ENCODE results near the gene RBMS2.
A peak's percentile ranks its signal among the peaks of the same experiment; 100 is the strongest.
"Not testable (repeated sequence)": the region's sequence is repeated elsewhere in the genome, so short reads cannot be mapped to it uniquely, and the experiment has no call there.

RBMS2 gene

DNA sequence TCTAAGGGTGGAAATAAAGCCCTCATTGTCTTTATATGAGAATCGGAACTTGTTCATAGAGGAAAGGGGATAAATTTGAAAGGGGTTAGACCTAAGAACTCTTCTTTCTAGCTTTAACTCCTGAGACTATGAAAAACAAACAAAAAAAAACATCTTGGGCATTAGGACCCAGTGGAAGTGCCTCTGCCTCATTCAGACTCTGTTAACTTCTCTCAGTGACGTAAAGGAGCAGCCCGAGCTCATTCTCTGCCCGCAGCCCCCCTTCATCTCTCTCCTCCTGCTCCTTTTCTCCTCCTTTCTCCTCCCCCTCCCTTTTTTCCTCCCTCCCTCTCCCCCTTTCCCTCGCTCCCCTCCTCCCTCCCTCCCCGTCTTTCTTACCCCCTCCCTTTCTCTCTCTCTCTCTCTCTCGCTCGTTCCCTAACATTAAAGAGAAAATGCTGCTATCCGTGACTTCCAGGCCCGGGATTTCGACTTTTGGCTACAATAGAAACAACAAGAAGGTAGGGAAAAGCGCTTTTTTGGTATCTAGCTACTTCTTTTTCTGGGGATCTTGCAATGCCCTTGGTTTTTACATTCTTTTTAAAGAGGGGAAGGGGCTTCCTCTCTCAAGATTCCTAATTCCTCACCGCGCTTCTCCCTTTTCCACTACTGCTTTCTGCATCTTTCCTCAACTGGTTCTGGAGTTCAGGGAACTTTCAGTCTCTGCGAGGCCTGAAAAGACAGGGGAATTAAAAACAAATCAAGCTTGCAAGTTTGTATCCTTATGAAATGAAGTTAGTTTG is at the start of gene RBMS2:
TSS of gene RBMS2 (plus strand) at position 231 of the 782 bp plus-strand sequence. CDS start at position 435, 204 bp downstream.
- DNase-seq = peak; percentile 36

DNA sequence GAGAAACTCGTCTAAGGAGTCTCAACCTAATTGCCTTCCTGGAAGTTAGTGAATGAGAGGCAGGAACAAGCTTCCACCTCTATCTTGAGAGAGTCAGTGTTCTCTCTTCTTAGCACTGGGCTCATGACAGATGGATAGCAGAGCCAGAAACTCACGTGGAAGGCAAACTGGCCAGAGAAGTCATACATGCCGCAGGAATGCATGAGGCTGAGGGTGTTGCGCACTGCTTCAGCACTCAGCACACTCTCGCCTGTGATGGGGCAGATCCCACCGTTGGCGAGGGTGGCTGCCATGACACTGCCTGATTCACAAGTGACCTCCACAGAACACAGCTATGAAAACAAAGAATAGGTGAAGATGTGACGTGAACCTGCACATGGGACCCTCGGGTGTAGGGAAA is 47.2 kb upstream of the RBMS2 start:
- DNase-seq = no peak

DNA sequence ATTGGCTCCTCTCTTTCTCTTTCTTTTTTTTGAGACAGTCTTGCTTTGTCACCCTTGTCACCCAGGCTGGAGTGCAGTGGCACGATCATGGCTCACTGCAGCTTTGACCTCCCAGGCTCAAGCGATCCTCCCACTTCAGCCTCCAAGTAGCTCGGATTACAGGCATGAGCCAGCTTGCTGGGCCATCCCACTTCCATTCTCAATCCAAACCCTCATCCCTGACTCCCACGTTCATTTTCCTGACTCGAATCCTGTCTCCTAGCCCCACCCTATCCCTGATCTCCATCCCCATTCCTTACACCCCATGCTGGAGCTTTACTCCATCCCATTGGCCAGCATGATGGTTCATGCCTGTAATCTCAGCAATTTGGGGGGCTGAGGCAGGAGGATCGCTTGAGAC is 45.5 kb upstream of the RBMS2 start:
- DNase-seq = no peak

DNA sequence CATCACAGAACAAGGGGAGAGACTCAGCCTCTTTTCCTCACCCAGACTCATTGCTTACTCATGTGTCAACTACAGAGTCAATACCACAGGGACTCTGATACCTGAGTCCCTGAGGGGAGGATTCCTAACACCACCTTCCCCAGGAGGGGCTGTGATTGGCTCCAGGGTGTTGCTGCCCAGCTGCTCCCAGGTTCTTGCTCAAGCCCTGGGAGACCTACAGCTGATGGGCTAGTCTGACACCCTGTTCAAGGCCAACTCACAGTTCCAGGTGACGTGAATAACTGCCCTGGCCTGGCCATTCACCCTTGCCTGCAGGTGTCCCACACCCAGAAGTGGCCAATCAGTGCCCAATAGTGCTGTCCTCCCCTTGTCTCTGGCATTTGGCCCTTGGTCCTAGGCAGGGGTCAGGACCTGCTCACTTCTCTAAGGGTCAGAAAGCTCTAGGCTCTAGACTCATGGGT is 44.6 kb upstream of the RBMS2 start:
- no peak for DNase-seq

GRCh38 chr12:56477521-56478225 is 43.9 kb upstream of the RBMS2 start:
- DNase-seq = no peak

DNA sequence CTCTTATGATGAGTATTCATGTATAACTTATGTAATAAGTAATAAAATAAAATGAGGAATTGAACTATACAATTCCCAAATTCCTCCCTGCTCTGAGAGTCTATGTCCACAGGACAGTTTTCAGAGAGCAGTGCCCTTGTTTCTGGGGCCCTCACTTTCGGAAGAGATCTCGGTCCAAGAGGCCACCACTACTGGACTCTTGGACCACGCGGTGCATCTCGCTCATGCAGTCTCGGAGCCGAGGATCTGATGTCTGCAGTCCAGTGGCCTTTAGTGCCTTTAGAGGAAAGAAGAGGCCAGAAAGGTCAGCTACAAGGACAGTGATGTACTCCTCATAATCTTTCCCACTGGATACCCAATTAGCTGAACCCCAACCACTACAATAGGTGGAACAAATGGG is 42.0 kb upstream of the RBMS2 start:
- no peak for DNase-seq

DNA sequence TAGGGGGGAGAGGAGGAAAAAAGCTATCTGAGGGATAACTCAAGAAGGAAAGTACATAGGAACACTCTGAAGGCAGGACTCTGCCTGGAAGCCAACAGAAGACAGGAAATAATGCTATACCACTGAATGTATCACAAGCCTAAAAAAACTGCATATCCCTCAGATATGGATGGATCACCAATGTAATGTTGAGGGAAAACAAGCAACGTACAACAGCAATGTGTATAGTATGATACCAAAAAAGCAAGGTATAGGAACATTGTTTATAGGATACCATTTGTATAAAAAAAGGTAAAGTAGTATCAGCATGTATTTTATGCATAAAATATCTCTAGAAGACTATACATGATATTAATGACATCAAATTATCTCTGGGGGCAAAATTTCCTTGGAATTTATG is 37.1 kb upstream of the RBMS2 start:
- no peak for DNase-seq

GRCh38 chr12:56486694-56487093 is 34.9 kb upstream of the RBMS2 start:
- DNase-seq = no peak

GRCh38 chr12:56487448-56488040 is 34.1 kb upstream of the RBMS2 start:
- DNase-seq = no peak

- peak; percentile 58 for DNase-seq
Observed at GRCh38 chr12:56488041-56488955, 33.3 kb upstream of the RBMS2 start, which contains the start of gene GLS2. GLS2 (minus strand) TSS chr12:56488161; CDS start chr12:56488118, 43 bp downstream.

DNA sequence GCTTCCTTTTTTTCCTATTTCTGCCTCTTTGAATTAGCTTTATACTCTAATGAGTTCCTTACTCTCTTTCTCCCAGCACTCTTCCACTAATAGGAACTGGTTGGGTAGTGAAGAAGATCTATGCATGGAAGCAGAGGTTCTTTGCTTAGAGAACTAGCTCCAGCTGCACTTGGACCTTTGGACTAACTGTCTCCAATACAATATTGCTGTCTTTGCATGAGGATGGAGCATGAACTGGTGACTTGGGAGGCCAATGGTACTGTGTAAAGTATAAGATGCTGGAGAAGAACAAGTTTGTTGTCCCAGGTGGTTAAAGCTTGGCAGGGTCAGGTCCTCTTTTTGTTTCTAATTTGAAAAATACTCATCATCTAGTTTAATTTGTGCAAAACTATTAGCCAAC is 31.3 kb upstream of the RBMS2 start:
- no peak for DNase-seq

GRCh38 chr12:56493409-56494105 is 28.1 kb upstream of the RBMS2 start:
- not testable (repeated sequence) for DNase-seq

- DNase-seq = not testable (repeated sequence)
Observed at GRCh38 chr12:56494106-56494415, 27.6 kb upstream of the RBMS2 start.

GRCh38 chr12:56494481-56494880 is 27.1 kb upstream of the RBMS2 start:
- DNase-seq = not testable (repeated sequence)

DNA sequence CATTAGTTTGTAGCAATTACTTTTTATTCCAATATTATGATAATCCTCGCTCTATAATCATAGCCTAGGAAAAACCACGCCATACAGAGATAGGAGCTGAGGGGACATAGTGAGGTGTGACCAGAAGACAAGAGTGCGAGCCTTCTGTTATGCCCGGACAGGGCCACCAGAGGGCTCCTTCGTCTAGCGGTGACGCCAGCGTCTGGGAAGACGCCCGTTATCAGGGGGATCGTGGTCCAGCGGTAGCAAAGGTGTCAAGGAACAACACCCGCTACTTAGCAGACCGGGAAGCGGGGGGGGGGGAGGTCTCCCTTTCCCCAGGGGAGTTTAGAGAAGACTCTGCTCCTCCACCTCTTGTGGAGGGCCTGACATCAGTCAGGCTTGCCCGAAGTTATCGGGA is 24.9 kb upstream of the RBMS2 start:
- DNase-seq = peak; percentile 52

DNA sequence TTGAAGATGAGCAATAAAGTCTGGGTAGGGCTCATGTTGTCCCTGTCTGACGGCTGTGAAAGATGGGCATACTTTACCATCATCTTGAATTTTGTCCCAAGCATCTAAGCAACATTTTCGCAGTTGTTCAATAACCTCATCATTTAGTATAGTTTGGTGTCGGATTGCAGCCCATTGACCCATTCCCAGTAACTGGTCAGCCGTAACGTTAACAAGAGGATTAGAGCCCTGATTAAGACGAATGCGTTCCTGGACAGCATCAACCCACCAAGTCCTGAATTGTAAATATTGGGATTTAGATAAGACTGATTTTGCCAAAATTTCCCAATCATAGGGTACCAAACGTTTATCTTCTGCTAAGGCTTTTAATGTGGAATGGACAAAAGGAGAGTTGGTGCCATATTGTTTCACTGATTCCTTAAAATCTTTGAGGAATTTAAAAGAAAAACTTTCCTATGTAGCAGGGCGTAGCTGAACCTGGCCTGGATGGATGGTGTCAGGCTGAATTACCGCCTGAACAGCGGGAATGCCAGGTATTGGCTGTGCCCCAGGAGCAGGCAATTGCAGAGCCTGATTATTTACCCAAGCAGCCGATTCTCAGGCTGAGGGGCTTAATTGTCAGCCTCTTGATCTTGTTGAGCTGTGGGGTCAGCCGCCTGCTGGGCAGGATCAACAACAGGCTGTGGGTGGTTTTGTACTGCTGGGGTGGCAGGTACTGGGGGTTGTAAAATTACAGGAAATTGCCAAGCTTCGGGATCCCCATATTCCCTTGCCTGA is 23.3 kb upstream of the RBMS2 start:
- not testable (repeated sequence) for DNase-seq

- not testable (repeated sequence) for DNase-seq
Observed at GRCh38 chr12:56499452-56499851, 22.2 kb upstream of the RBMS2 start.

GRCh38 chr12:56499879-56500278 is 21.7 kb upstream of the RBMS2 start:
- DNase-seq = not testable (repeated sequence)

DNA sequence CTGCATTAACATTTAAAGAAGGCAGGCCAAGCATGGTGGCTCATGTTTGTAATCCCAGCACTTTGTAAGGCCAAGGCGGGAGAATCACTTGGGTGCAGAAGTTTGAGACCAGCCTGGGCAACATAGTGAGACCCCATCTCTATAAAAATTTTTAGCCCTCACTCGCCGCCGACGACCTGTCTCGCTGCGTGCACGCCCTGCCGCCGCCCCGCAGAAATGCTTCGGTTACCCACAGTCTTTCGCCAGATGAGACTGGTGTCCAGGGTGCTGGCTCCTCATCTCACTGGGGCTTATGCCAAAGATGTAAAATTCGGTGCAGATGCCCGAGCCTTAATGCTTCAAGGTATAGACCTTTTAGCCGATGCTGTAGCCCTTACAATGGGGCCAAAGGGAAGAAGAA is 10.8 kb upstream of the RBMS2 start:
- DNase-seq = no peak

- DNase-seq = not testable (repeated sequence)
Observed at GRCh38 chr12:56514014-56514318, 7.7 kb upstream of the RBMS2 start.

DNA sequence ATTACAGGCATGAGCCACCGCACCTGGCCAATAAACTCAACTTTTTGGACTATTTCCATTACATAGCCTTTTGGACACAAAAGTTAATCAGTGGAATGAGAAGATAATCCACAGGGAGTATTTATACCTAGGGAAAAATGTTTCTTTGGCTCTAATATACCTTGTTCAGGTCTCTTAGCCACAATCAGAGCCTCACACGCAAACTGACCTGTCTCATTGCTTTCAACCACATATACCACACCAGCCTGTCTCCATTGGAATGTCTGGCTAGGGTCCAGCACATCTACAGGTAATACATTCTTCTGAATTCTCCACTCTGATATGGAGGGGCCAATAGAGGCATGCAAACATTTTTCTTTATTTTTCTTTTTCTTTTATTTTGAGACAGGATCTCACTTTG is 3.8 kb upstream of the RBMS2 start:
- no peak for DNase-seq

- DNase-seq = no peak
Observed at GRCh38 chr12:56518570-56518969, 3.0 kb upstream of the RBMS2 start.

All from activated CD4-positive, alpha-beta T cell treated with anti-CD3 and anti-CD28 coated beads, Interleukin-10, Interleukin-2, amounts not matched to agents 100 ng/mL and 50 ng/mL, durations not matched to agents 16 hours and 8 hours (primary cell).